IMR-90 (cell line): ENCODE measurements around the gene ALPK3. TPM values are rescaled to one million over a fixed set of nuclear protein-coding genes. Genes with fewer than 3 reads are reported as not detected.

Experiments
- ATAC-seq: fragments of 200-7000 bp; cut with Tn5 transposase; 2 replicates; pipeline ENCODE4 v1.9.1; 2020; ENCODE audit warnings: low read depth, mild to moderate bottlenecking, moderate library complexity
- BruUV-seq: library from RNA; stranded (reverse); fragments of 400-500 nt; replicated peaks from 2 replicates; lab custom pipeline; 2021; lab: Mats Ljungman, UMichigan
- CTCF ChIA-PET: fragments of 300-600 bp; formaldehyde crosslinking; extraction: SDS; loops from one replicate; lab custom pipeline; 2021; ENCODE audit warnings: antibody characterized with exemption; lab: Yijun Ruan, JAX
- POLR2A ChIA-PET: fragments of 300-600 bp; sonication (Branson Sonifier 250); formaldehyde crosslinking; loops from one replicate; lab custom pipeline; 2022; ENCODE audit warnings: antibody characterized with exemption; ENCODE audit not compliant: unreplicated experiment; lab: Charles Lee
- DNase-seq: peaks from one replicate; pipeline ENCODE4 v3.0.0; 2013
- H2AFZ ChIP-seq: replicated peaks from 2 replicates; pipeline ENCODE3; 2013; ENCODE audit warnings: low read length, mild to moderate bottlenecking; ENCODE audit not compliant: poor library complexity
- H2AK5ac ChIP-seq: 2 replicates; pipeline ENCODE4 v1.6.1; 2013; ENCODE audit warnings: low read depth, low read length, inconsistent platforms
- H2AK9ac ChIP-seq: replicated peaks from 2 replicates; pipeline ENCODE3; 2013; ENCODE audit warnings: mild to moderate bottlenecking, low read depth, low read length, moderate library complexity; ENCODE audit not compliant: poor library complexity
- H2BK120ac ChIP-seq: 2 replicates; pipeline ENCODE4 v1.6.1; 2013; ENCODE audit warnings: low read depth, low read length, inconsistent platforms
- H2BK15ac ChIP-seq: 3 replicates; pipeline ENCODE4 v1.6.1; 2013; ENCODE audit warnings: low read depth, low read length, inconsistent platforms
- H2BK20ac ChIP-seq: 2 replicates; pipeline ENCODE4 v1.6.1; 2013; ENCODE audit warnings: low read depth, mild to moderate bottlenecking, inconsistent platforms, low read length, moderate library complexity
- H2BK5ac ChIP-seq: 2 replicates; pipeline ENCODE4 v1.6.1; 2013; ENCODE audit warnings: mild to moderate bottlenecking, low read depth, low read length, inconsistent platforms; ENCODE audit not compliant: poor library complexity, severe bottlenecking
- H3K14ac ChIP-seq: replicated peaks from 2 replicates; pipeline ENCODE4 v1.6.1; 2013; ENCODE audit warnings: low read depth, low read length, inconsistent platforms
- H3K18ac ChIP-seq: 2 replicates; pipeline ENCODE4 v1.6.1; 2013; ENCODE audit warnings: low read depth, low read length, control low read depth
- H3K23ac ChIP-seq: 2 replicates; pipeline ENCODE4 v1.6.1; 2013; ENCODE audit warnings: low read depth, low read length, inconsistent platforms
- H3K27ac ChIP-seq: 2 replicates; pipeline ENCODE4 v1.5.1; 2013; ENCODE audit warnings: mild to moderate bottlenecking, control low read depth, low read length; ENCODE audit not compliant: insufficient read depth
- H3K27me3 ChIP-seq: 2 replicates; pipeline ENCODE4 v1.6.1; 2013; ENCODE audit warnings: low read length; ENCODE audit not compliant: control insufficient read depth, insufficient read depth
- H3K36me3 ChIP-seq: 2 replicates; pipeline ENCODE4 v1.6.1; 2013; ENCODE audit warnings: low read length, mixed read lengths; ENCODE audit not compliant: control insufficient read depth, insufficient read depth
- H3K4ac ChIP-seq: 2 replicates; pipeline ENCODE4 v1.6.1; 2013; ENCODE audit warnings: low read depth, low read length, inconsistent platforms
- H3K4me1 ChIP-seq: 2 replicates; pipeline ENCODE4 v1.6.1; 2013; ENCODE audit warnings: low read length, mixed read lengths; ENCODE audit not compliant: control insufficient read depth, insufficient read depth
- H3K4me2 ChIP-seq: 2 replicates; pipeline ENCODE4 v1.6.1; 2013; ENCODE audit warnings: low read depth, mild to moderate bottlenecking, control low read depth, low read length, moderate library complexity
- H3K4me3 ChIP-seq: 2 replicates; pipeline ENCODE4 v1.5.1; 2013; ENCODE audit warnings: low read depth, mild to moderate bottlenecking, control low read depth, low read length, moderate library complexity; ENCODE audit not compliant: insufficient read depth
- H3K56ac ChIP-seq: 2 replicates; pipeline ENCODE4 v1.6.1; 2013; ENCODE audit warnings: low read length, inconsistent platforms; ENCODE audit not compliant: insufficient read depth; ENCODE audit errors: extremely low read depth
- H3K79me1 ChIP-seq, 2 experiments: 2 replicates each; pipeline ENCODE4 v1.6.1; 2013; ENCODE audit warnings: low read length in 2 of 2, inconsistent platforms in 1 of 2, low read depth in 1 of 2
- H3K9ac ChIP-seq: 2 replicates; pipeline ENCODE4 v1.6.1; 2013; ENCODE audit warnings: low read depth, low read length, control low read depth
- H3K9me1 ChIP-seq: 2 replicates; pipeline ENCODE4 v1.6.1; 2013; ENCODE audit warnings: low read length, inconsistent platforms; ENCODE audit not compliant: insufficient read depth
- H3K9me3 ChIP-seq: 2 replicates; pipeline ENCODE4 v1.6.1; 2013; ENCODE audit warnings: low read length; ENCODE audit not compliant: control insufficient read depth, insufficient read depth
- H4K20me1 ChIP-seq: 2 replicates; pipeline ENCODE4 v1.6.1; 2013; ENCODE audit warnings: low read length, inconsistent platforms; ENCODE audit not compliant: insufficient read depth
- H4K5ac ChIP-seq: 2 replicates; pipeline ENCODE4 v1.6.1; 2013; ENCODE audit warnings: mild to moderate bottlenecking, low read depth, low read length, control low read depth
- H4K8ac ChIP-seq, 2 experiments: 2 replicates each; pipeline ENCODE4 v1.6.1; 2013; ENCODE audit warnings: low read depth in 2 of 2, low read length in 2 of 2, control low read depth in 1 of 2, inconsistent platforms in 1 of 2
- H4K91ac ChIP-seq: 2 replicates; pipeline ENCODE4 v1.6.1; 2013; ENCODE audit warnings: low read depth, low read length, inconsistent platforms; ENCODE audit not compliant: insufficient read depth
- BHLHE40 ChIP-seq: fragments of 150-350 bp; IDR thresholded peaks from 2 replicates; pipeline ENCODE4 v1.6.1; 2016; ENCODE audit warnings: mild to moderate bottlenecking, low read depth, low read length
- CHD1 ChIP-seq: IDR thresholded peaks from 2 replicates; pipeline ENCODE4 v1.6.1; 2012; ENCODE audit warnings: low read depth, low read length, improper control_type of control experiment
- CTCF ChIP-seq: conservative IDR thresholded peaks from 2 replicates; pipeline ENCODE4 v1.5.1; 2012; ENCODE audit warnings: mild to moderate bottlenecking, low read depth, low read length, improper control_type of control experiment
- ELK1 ChIP-seq: fragments of 150-350 bp; IDR thresholded peaks from 2 replicates; pipeline ENCODE4 v1.6.1; 2016; ENCODE audit warnings: low read depth, mild to moderate bottlenecking, low read length, moderate library complexity, borderline replicate concordance
- FOS ChIP-seq: fragments of 150-350 bp; IDR thresholded peaks from 2 replicates; pipeline ENCODE4 v1.6.1; 2016; ENCODE audit warnings: low read depth, low read length
- MAFK ChIP-seq: IDR thresholded peaks from 2 replicates; pipeline ENCODE4 v1.6.1; 2012; ENCODE audit warnings: low read depth, low read length, improper control_type of control experiment
- MAZ ChIP-seq: IDR thresholded peaks from 2 replicates; pipeline ENCODE4 v1.6.1; 2012; ENCODE audit warnings: low read depth, mild to moderate bottlenecking, low read length, improper control_type of control experiment, moderate library complexity, borderline replicate concordance
- MXI1 ChIP-seq: IDR thresholded peaks from 2 replicates; pipeline ENCODE4 v1.6.1; 2012; ENCODE audit warnings: low read depth, mild to moderate bottlenecking, low read length, moderate library complexity, borderline replicate concordance
- NFE2L2 ChIP-seq: fragments of 150-350 bp; IDR thresholded peaks from 2 replicates; pipeline ENCODE4 v1.6.1; 2016; ENCODE audit warnings: low read depth, mild to moderate bottlenecking, low read length
- POLR2A ChIP-seq: IDR thresholded peaks from 2 replicates; pipeline ENCODE4 v1.6.1; 2012; ENCODE audit warnings: mild to moderate bottlenecking, low read depth, low read length
- RAD21 ChIP-seq: IDR thresholded peaks from 2 replicates; pipeline ENCODE4 v1.6.1; 2012; ENCODE audit warnings: low read length, improper control_type of control experiment
- RCOR1 ChIP-seq: IDR thresholded peaks from 2 replicates; pipeline ENCODE4 v1.6.1; 2012; ENCODE audit warnings: mild to moderate bottlenecking, low read length, improper control_type of control experiment; ENCODE audit not compliant: insufficient replicate concordance
- RFX5 ChIP-seq: IDR thresholded peaks from 2 replicates; pipeline ENCODE4 v1.8.0; 2012; ENCODE audit warnings: low read depth, mild to moderate bottlenecking, low read length, moderate library complexity
- SMC3 ChIP-seq: fragments of 150-350 bp; IDR thresholded peaks from 2 replicates; pipeline ENCODE4 v1.6.1; 2016; ENCODE audit warnings: low read depth, mild to moderate bottlenecking, antibody characterized with exemption, low read length, moderate library complexity
- USF2 ChIP-seq: fragments of 150-350 bp; IDR thresholded peaks from 2 replicates; pipeline ENCODE4 v1.6.1; 2017; ENCODE audit warnings: mild to moderate bottlenecking, antibody characterized with exemption, low read length, low read depth
- WGBS, 2 experiments: methylation state at CpG; one replicate each; pipeline versions ENCODE4 v1.1.5 to v1.1.7; 2013; ENCODE audit warnings: missing lambda C conversion rate in 2 of 2; ENCODE audit not compliant: insufficient read length in 1 of 2; ENCODE audit errors: extremely low coverage in 2 of 2; 5-methylcytosine and 5-hydroxymethylcytosine counted together
- dilution Hi-C: fragments of 300-500 bp; cut with HindIII; formaldehyde crosslinking; loops from one replicate; pipeline ENCODE4 v1.14.3; 2018; ENCODE audit warnings: low sequenced_read_pairs; ENCODE audit not compliant: unreplicated experiment
- in situ Hi-C: fragments of 300-500 bp; cut with MboI; formaldehyde crosslinking; loops from 3 replicates; pipeline ENCODE4 v1.14.3; 2019; ENCODE audit warnings: low sequenced_read_pairs, inconsistent platforms, mixed read lengths
- intact Hi-C: fragments of 100-400 bp; cut with micrococcal nuclease; formaldehyde crosslinking; loops from 2 replicates; pipeline ENCODE4 v1.10.0; 2022
- polyA plus RNA-seq, 3 experiments: library from polyadenylated mRNA; depleted of rRNA; stranded (reverse); fragments of >200 nt; gene quantifications; 2 replicates each; pipeline ENCODE4 v1.2.3, GENCODE V29; 2012; ENCODE audit warnings: low replicate concordance in 1 of 3
- total RNA-seq: library from RNA; depleted of rRNA; stranded (reverse); fragments of >200 nt; gene quantifications from 2 replicates; pipeline ENCODE4 v1.2.3, GENCODE V29; 2012

ALPK3 gene
- total and polyA plus RNA-seq, 2 of the 4 experiments (the other 2 are of a cell fraction), result under 0.01 to 0.26 TPM

- H3K4me3 ChIP-seq, result no peak overlapping the region
- in situ Hi-C loops, result no loop called here
- H3K56ac ChIP-seq, result no peak overlapping the region
- WGBS, 2 experiments, result no CpG with 5 or more reads among the region's 2 CpGs
- CTCF ChIA-PET, result no interaction called here
- H2AFZ ChIP-seq, result no peak overlapping the region
- peaks cover 19% of the 10 kb centered on the region for H3K36me3 ChIP-seq
- DNase-seq (no peak), ATAC-seq (no peak)
- H2BK120ac ChIP-seq, result no peak overlapping the region
- no peak overlapping the region for H2BK15ac ChIP-seq
- H3K4me1 ChIP-seq, result no peaks in the 10 kb centered on the region
- no peak overlapping the region for H2BK20ac ChIP-seq
- H2BK5ac ChIP-seq, result no peak overlapping the region
- no peak overlapping the region for H4K8ac ChIP-seq
- no peak overlapping the region for H4K91ac ChIP-seq
- no peak overlapping the region for H4K5ac ChIP-seq
- H3K14ac ChIP-seq, result no peak overlapping the region
- no peak for TF ChIP-seq RCOR1
- no peak for TF ChIP-seq SMC3
- TF ChIP-seq MAFK, result no peak
- TF ChIP-seq MXI1, result no peak
- no peak for TF ChIP-seq RAD21
- no peak for TF ChIP-seq POLR2A
- no peak for TF ChIP-seq FOS
- no peak for TF ChIP-seq BHLHE40
- no peak for TF ChIP-seq CHD1
- no peak for TF ChIP-seq USF2
- TF ChIP-seq RFX5, result no peak
- TF ChIP-seq CTCF, result no peak
- no peak for TF ChIP-seq ELK1
- TF ChIP-seq MAZ, result no peak
- no peak for TF ChIP-seq NFE2L2
- H3K27ac ChIP-seq, result no peak overlapping the region
- H4K20me1 ChIP-seq, result peaks cover 33% of the 10 kb centered on the region
- H3K27me3 ChIP-seq, result no peaks in the 10 kb centered on the region
- H3K9me1 ChIP-seq, result peaks cover 12% of the 10 kb centered on the region; the same call in 1 of the 2 replicates
- H3K79me1 ChIP-seq, result peaks cover 37 to 67% of the 10 kb centered on the region in 2 experiments
- POLR2A ChIA-PET, result no interaction called here
- no peak overlapping the region for H2AK5ac ChIP-seq
- no peak overlapping the region for H3K9ac ChIP-seq
- no peak overlapping the region for H3K18ac ChIP-seq
- no peak overlapping the region for H3K4ac ChIP-seq
- no peak overlapping the region for H3K4me2 ChIP-seq
- no peaks in the 10 kb centered on the region for H3K9me3 ChIP-seq
- H3K23ac ChIP-seq, result no peak overlapping the region
- no TSS peak for BruUV-seq
- H2AK9ac ChIP-seq, result no peak overlapping the region
- intact Hi-C loops, result no loop called here
- dilution Hi-C loops, result no loop called here
These were observed 44.7 kb upstream of the ALPK3 start for GRCh38 chr15:84772467-84772866.
